ENCODE measurements around the gene P2RY8. TPM values are rescaled to one million over a fixed set of nuclear protein-coding genes. Genes with fewer than 3 reads are reported as not detected.

The P2RY8 gene
- total and polyA plus RNA-seq, 2 donors (not counting 1 experiment from before 2014, with no cell fraction given), result 72.3 to 142 TPM

DNA sequence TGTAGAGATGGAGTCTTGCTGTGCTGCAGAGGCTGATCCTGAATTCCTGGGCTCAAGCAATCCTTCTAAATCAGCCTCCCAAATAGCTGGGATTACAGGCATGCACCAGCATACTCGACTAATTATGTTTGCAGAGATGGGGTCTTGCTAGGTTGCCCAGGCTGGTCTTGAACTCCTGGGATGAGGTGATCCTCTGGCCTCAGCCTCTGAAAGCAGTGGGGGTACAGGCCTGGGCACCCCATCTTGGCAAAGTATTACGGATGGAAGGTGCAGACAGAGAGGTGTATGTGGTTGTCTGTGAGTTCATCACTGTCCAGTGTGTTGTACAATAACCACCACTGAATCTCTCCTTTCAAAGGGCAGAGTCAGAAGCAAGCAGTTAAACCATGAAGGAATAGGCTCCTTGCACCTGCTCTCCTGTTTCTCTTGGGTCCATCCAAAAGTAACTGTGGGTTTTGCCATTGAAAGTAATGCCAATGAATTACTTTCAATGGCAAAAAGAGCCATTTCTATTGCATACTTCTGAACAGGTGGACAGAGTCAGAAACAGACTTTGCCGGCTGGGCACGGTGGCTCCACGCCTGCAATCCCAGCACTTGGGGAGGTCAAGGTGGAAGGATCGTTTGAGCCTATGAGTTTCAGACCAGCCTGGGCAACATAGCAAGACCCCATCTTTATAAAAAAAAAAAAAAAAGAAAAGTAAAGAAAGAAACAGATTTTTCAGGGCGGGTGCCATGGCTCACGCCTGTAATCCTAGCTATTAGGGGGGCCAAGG lies 47.4 kb upstream of the P2RY8 start:
- intact Hi-C loops (cut with micrococcal nuclease), result loop anchor here (5.0 kb wide), 1 partner anchor 117 kb away; no protein-coding TSS in a partner anchor
- no peak for TF ChIP-seq EZH2 (IDR thresholded peaks at IDR 0.05; ENCODE audit: borderline replicate concordance, insufficient read depth, low read depth, low read length, poor library complexity, severe bottlenecking)
- TF ChIP-seq, protein P1, sequence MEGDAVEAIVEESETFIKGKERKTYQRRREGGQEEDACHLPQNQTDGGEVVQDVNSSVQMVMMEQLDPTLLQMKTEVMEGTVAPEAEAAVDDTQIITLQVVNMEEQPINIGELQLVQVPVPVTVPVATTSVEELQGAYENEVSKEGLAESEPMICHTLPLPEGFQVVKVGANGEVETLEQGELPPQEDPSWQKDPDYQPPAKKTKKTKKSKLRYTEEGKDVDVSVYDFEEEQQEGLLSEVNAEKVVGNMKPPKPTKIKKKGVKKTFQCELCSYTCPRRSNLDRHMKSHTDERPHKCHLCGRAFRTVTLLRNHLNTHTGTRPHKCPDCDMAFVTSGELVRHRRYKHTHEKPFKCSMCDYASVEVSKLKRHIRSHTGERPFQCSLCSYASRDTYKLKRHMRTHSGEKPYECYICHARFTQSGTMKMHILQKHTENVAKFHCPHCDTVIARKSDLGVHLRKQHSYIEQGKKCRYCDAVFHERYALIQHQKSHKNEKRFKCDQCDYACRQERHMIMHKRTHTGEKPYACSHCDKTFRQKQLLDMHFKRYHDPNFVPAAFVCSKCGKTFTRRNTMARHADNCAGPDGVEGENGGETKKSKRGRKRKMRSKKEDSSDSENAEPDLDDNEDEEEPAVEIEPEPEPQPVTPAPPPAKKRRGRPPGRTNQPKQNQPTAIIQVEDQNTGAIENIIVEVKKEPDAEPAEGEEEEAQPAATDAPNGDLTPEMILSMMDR (IDR thresholded peaks at IDR 0.05), result no peak
- POLR2A ChIA-PET, result no interaction called here

More for the DNA sequence above, 47.4 kb upstream of the P2RY8 start:
- ATAC-seq (ENCODE audit: low read depth) (no peak), DNase-seq (no peak)
- Histone ChIP-seq H3K4me1 (ENCODE audit: control insufficient read depth in 2 of 2, insufficient read depth in 2 of 2, low read length in 2 of 2) (peaks cover 8 to 23% of the 10 kb centered on the region in 2 donors), H3K27ac (ENCODE audit: low read length in 2 of 2) (no peak overlapping the region), H3K4me2 (replicated peaks; ENCODE audit: low read depth, low read length, poor library complexity, severe bottlenecking) (no peak overlapping the region), H3K9me3 (ENCODE audit: control extremely low read depth in 1 of 3, control insufficient read depth in 2 of 3, insufficient read depth in 1 of 3, low read length in 2 of 3) (peaks cover 0 to 6% (median 0%) of the 10 kb centered on the region in 3 donors), H2AFZ (ENCODE audit: insufficient read depth, low read depth, low read length, poor library complexity, severe bottlenecking) (no peak overlapping the region), H3K27me3 (replicated peaks in 1 of 4; ENCODE audit: control extremely low read depth in 1 of 4, control insufficient read depth in 3 of 4, insufficient read depth in 4 of 4, low read length in 3 of 4) (no peaks in the 10 kb centered on the region), H4K20me1 (ENCODE audit: control insufficient read depth, insufficient read depth, low read length, poor library complexity, severe bottlenecking) (no peaks in the 10 kb centered on the region), H3K36me3 (replicated peaks in 1 of 2; ENCODE audit: control extremely low read depth in 1 of 2, control insufficient read depth in 1 of 2, extremely low read depth in 1 of 2, insufficient read depth in 2 of 2, low read length in 1 of 2) (no peaks in the 10 kb centered on the region), H3K79me2 (ENCODE audit: control insufficient read depth, insufficient read depth, low read length) (no peaks in the 10 kb centered on the region), H3K4me3 (ENCODE audit: control extremely low read depth in 1 of 5, extremely low read depth in 1 of 5, insufficient read depth in 1 of 5, low read depth in 2 of 5, low read length in 4 of 5) (no peak overlapping the region), H3K9ac (ENCODE audit: low read length) (no peak overlapping the region)
- Mint-ChIP-seq H3K9me3 (ENCODE audit: insufficient read depth) (no peaks in the 10 kb centered on the region), H3K4me3 (no peak overlapping the region), H3K4me1 (peaks cover 28% of the 10 kb centered on the region), H3K27ac (no peak overlapping the region), H3K27me3 (no peaks in the 10 kb centered on the region)
- CTCF ChIA-PET, result no interaction called here
- WGBS (ENCODE audit: insufficient coverage), result 93% methylated on average over 3 of the region's 8 CpGs

Data from B cell (primary cell).